HG02981 (cell line): ENCODE results near the gene N4BP2.
"Not testable (repeated sequence)": the region's sequence is repeated elsewhere in the genome, so short reads cannot be mapped to it uniquely, and the experiment has no call there.

Experiments used
- ATAC-seq: cut with Tn5 transposase; IDR thresholded peaks from one replicate; pipeline ENCODE4 v1.9.1; 2021; ENCODE audit warnings: mild to moderate bottlenecking, moderate library complexity; ENCODE audit not compliant: unreplicated experiment

Gene N4BP2

DNA sequence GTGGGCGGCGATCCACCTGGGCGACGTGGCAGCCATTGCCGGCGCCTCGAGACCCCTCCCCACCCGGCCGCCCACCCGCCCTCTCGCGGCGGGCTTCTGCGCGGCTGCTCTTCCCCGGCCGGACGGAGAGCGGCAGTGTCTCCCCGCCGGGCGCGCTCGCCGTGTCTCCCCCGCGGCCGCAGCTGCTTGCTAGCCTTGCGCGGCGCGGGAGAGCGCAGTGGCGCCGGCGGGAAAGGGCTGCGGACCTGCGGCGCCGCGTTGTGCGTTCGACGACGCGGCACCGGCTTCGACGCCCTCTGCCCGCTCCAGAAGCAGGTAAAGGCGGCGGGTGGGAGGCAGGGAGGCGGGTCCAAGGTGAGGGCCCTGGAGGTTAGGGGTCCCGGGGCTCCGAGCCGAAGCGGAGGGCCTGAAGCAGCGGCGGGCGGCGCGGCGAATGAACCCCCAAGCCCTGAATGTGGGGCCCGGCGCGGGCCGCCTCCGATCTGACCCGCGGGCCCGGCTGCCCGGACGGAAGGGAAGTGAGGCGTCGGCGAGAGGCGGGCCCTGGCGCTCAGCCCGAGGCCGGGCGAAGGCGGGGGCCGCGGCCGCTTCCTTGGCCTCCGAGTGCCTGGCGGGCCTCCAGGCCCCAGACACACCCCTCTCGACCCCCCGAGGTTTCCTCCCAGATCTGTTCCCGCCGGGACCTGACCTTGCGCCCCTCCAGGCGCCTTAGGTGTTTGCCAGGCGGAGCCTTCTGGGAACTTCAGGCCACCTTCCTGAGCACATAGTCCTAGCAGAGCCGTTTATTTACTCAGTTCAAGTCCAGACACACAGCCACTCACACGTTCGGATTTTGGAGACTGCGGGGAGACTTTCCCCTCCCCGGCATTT, at the start of gene N4BP2:
Gene N4BP2, plus strand, starts transcription at position 135 of the 870 bp plus-strand sequence. CDS start 40,491 bp downstream, outside the sequence.
- peak; percentile 43 for ATAC-seq

DNA sequence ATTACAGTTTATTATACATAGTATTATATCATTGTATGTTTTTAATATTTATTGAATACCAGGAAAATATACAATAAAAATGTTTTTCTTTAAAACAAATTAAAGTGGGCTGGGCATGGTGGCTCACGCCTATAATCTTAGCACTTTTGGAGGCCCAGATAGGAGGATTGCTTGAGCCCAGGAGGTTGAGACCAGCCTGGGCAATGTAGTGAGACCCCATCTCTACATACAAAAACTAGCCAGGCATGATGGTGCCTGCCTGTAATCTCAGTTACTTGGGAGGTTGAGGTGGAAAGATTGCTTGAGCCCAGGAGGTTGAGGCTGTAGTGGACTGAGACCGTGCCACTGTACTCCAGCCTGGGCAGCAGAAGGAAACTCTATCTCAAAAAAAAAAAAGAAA, 40.6 kb upstream of the N4BP2 start:
- no peak for ATAC-seq

DNA sequence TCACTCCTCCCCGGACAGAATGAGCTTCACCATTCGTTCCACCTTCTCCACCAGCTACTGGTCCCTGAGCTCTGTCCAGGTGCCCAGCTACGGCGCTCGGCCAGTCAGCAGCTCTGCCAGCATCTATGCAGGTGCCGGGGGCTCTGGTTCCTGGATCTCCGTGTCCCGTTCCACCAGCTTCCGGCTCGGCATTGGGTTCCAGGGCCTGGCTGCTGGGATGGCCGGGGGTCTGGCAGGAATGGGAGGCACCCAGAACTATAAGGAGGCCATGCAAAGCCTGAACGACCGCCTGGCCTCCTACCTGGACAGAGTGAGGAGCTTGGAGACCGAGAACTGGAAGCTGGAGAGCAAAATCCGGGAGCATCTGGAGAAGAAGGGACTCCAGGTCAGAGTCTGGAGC, 36.4 kb upstream of the N4BP2 start:
- no peak for ATAC-seq

DNA sequence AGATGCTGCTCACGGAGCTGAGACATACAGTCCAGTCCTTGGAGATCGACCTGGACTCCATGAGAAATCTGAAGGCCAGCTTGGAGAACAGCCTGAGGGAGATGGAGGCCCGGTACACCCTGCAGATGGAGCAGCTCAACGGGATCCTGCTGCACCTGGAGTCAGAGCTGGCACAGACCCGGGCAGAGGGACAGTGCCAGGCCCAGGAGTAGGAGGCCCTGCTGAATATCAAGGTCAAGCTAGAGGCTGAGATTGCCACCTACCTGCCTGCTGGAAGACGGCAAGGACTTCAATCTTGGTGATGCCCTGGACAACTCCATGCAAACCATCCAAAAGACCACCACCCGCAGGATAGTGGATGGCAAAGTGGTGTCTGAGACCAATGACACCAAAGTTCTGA, 35.5 kb upstream of the N4BP2 start:
- ATAC-seq: not testable (repeated sequence)

DNA sequence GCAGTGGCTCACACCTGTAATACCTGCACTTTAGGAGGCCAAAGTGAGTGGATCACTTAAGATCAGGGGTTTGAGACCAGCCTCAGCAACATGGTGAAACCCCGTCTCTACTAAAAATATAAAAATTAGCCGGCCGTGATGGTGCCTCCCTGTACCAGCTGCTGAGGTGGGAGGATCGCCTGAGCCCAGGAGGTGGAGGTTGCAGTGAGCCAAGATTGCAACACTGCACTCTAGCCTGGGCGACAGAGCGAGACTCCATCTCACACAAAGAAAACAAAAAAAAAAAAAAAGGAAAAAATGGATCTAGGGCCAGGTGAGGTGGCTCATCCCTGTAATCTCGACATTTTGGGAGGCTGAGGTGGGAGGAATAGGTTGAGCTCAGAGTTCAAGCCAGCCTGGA, 32.6 kb upstream of the N4BP2 start:
- not testable (repeated sequence) for ATAC-seq

DNA sequence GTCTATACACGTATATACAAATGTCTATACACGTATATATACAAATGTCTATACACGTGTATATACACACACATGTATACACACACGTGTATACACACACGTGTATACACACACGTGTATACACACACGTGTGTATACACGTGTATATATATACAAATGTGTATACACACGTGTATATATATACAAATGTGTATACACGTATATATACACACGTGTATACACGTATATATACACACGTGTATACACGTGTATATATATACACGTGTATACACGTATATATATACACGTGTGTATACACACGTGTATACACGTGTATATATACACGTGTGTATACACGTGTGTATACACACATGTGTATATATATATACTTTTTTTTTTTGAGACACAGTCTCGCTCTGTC, 23.9 kb upstream of the N4BP2 start:
- ATAC-seq: no peak

DNA sequence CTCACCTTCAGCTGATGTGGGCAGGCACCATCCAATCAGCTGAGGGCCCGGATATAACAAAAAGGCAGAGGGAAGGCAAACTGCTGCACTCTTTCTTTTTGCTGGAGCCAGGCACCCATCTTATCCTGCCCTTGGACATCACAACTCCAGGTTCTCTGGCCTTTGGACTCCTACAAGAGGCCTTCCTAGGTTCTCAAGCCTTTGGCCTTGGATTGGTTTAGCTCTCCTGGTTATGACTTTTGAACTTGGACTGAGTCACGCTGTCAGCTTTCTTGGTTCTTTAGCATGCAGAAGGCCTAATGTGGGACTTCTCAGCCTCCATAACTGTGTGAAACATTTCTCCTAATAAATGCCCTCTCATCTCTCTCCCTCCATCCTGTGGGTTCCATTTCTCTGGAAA, 23.0 kb upstream of the N4BP2 start:
- ATAC-seq: no peak

DNA sequence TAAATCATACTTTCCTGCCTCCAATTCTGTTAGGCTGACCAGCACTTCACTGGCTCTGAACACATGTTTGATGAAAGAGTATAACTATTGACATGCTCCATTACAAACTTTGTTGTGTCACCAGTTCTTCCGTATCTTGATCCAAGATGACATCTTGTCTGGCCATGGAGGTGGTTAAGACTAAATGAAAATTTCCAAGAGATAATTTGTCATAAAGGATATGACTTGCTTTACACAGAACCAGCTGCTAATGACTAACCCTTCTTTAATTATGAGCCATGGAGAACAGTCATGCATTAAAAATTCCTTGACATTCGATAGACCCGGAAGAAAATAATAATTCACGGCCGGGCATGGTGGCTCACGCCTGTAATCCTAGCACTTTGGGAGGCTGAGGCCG, 17.7 kb upstream of the N4BP2 start:
- ATAC-seq: no peak

DNA sequence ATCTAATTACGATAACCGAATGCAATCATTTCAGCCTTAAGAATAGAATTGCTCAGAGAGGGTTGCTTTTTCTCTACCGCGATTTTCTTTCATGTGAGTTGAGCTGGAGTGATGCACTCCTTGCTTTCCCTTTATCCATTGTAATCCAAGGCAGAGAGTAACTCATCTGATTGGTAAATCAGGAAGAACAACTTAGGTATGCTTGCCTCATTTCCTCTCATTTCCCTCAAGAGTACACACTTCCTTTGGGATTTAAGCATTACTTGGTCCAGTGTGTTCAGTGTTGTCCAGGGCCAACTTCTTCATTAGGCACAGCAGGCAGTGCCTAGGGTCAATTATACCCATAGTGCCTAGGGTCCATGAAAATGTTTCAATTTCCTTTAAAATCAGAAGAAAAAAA, 15.7 kb upstream of the N4BP2 start:
- ATAC-seq: no peak

DNA sequence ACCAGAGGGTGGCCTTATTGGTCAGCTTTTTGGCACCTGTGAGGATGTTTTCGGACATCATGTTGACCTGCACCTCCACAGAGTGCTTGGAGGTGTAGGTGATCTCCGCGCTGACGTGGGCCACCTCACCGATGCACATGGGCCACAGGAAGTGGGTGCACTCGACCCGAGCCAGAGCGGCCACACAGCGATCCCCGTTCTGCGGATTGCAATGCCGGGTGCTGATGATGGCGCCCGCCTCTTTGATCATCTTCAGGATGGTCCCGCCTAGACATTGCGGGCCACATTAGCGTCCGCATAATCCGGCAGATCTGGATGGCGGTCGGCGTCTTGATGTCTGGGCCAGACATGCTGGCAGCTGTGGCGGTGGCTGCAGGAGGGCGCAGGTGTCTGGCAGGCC, 12.9 kb upstream of the N4BP2 start:
- ATAC-seq: no peak

DNA sequence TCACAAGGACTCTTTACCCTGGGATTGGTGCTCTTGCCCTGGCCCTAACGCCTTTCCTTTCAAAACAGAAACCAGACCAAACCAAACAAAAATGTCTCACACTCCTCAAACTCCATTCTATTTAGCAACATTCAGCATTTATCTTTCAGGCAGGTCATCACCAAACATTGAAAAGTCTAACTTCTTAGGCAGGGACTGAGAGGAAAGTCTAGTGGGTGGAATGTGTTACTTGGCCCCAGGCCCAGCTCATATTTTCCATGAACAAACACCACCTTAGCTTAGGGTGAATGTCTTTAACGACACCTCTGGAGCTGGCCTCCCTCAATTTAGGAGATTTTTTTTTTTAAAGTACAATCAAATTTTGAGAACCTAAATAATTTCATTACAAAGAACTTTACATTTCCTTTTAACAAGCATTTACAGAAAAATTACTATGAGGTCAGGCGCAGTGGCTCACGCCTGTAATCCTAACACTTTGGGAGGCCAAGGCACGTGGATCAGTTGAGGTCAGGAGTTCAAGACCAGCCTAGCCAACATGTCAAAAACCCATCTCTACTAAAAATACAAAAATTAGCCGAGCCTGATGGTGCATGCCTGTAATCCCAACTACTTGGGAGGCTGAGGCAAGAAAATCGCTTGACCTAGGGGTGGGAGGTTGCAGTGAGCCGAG, 10.2 kb upstream of the N4BP2 start:
- ATAC-seq: no peak

DNA sequence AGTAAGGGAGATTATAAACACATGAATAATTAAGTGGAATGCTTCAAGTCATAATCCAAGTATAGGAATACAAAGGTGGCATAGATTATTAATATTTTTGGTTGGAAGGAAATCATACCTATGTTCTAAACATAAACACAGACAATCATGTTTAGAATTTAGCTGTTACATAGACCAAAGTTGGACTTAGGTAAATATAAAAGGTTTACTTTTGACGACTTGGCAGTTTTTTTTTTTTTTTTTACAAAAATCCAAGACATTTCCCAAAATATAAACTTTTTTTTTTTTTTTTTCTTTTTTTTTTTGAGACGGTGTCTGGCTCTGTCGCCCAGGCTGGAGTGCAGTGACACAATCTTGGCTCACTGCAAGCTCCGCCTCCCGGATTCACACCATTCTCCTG, 3.5 kb upstream of the N4BP2 start:
- no peak for ATAC-seq

DNA sequence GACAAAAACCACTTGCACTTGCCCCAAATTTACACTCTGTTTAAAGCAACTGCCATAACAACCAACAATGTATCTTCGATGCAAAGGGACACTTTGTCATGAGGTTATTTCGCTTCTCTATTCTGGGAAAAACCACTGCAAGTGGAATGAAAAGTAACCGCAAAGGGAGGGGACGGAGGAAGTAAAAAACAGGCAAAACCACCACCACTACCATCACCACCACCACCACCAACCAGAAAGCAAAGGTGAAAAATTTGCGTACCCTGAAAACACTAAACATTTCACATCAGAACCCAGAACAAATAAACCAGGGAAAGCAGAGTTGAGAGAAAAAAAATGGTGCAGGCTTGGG, 1.2 kb upstream of the N4BP2 start:
- ATAC-seq: no peak

DNA sequence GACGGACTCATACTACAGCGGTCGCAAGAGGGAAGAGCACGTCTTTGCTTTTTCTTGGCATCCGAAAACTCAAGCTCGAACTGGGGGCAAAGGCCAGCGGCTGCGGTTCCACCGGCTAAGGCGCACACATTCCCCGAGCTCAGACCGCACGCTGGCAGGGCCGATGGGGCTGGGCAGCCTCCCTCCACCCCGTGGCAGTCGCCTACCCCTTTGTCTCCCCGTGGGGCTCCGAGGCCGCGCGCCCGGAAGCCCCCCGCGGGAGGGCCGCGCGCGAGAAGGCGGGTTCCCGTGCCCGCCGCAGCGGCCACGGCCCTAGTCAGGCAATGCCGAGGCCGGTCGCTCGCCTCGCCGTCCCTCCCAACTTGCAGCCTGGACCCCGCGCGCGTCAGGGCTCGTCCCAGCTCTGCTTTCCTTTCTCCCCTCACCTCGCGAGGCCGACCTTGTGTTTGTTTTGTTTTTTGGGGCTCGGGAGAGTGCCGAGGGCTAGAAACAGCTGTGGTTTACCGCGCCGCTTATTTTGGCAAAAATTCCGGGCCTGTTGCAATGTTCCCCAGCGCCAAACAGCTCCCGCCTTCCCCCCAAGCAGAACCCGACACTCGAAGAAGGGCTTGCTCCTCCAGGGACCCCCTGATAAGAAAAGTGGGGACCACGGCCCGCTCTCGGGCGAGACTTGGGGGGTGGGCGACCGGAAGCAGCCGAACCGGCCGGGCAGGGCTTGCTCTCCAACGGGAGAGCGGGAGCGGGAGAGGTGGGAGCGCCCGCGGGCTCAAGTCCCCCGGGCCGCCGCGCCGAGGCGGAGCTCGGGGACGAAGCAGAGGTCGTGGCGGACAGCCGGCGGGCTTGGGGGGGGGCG, 561 bp upstream of the N4BP2 start:
- no peak for ATAC-seq

DNA sequence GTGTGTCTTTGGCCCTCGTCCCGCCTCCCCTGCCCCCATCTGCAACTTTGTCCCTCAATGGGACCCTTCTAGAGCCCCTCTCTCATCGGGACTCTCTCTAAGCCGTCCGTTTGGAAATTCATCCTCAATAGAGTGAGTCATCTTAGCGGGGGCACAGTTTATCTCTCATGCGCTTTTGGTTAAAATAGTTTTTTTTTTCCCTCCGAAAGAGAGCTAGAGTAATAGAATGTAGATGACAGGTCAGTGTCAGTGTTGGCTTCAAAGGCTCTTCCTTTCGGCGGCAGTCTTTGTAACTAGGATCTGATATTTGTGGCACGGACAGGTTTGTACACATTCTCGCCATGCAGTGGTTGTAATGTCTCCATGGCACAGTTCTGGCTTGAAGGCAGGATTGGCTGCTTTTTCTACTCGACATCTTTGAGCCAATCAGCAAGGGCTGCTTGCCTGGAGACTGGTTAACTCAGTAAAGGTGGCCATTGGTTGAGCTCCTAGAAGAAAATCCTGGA, 989 bp downstream of the N4BP2 start:
- ATAC-seq: peak; percentile 70

DNA sequence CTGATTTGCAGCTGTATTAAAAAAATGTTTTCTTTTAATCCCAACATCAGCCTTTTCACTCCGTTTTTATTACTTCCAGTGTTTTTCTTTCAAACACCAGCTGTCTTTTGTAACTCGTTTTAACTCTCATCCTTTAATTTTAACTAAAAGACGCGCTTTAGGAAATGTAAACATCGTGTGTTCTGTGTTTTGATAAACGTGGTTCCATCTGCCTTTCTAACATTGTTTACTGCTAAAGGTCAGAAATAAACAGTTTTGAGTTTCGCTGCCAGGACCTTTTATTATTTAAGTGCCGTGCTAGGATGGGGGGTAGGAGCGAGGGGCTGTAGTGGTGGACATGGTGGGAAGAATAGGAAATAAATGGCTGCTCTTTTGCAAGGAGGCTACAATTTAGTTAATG, 1.5 kb downstream of the N4BP2 start:
- no peak for ATAC-seq

DNA sequence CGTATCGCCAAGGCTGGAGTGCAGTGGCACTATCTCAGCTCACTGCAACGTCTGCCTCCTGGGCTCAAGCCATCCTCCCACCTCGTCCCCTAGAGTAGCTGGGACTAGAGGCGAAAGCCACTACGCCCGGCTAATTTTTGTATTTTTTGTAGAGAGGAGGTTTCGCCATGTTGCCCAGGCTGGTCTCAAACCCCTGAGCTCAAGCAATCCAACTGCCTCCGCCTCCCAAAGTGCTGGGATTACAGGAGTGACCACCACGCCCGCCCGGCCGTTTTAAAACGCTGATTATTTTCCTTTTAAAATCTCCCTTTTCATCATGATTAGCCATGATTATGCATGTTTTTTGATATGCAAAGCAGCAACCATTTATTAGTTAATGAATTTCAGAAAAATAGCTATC, 2.2 kb downstream of the N4BP2 start:
- no peak for ATAC-seq

DNA sequence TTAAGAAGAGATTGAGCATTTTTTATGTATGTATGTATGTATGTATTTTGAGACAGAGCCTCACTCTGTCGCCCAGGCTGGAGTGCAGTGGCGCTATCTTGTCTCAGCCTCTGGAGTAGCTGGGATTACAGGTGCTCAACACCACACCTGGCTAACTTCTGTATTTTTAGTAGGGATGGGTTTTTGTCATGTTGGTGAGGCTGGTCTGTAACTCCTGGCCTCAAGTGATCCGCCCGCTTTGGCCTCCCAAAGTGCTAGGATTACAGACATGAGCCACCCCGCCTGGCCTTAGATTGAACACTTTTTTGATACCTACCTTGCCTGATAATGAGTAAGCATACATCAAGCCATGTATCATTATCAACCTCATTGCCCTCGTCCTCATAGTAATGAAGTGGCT, 2.7 kb downstream of the N4BP2 start:
- ATAC-seq: no peak

DNA sequence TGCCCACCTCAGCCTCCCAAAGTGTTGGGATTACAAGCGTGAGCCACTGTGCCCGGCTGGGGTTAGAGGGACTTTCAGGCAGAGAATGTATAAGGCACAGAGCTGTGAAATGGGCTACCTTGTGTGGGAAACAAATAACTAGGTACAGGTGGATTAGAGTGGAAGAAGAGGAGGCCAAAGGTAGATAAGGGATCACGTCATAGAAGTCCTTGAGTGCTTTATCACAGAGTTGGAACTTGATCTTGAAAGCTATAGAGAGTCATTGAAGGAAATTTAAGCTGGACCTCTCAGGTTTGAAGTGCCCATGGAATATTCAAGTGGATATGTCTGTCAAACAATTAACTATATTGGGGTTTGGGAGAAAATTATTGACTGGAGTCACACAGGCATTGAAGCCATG, 8.4 kb downstream of the N4BP2 start:
- no peak for ATAC-seq

DNA sequence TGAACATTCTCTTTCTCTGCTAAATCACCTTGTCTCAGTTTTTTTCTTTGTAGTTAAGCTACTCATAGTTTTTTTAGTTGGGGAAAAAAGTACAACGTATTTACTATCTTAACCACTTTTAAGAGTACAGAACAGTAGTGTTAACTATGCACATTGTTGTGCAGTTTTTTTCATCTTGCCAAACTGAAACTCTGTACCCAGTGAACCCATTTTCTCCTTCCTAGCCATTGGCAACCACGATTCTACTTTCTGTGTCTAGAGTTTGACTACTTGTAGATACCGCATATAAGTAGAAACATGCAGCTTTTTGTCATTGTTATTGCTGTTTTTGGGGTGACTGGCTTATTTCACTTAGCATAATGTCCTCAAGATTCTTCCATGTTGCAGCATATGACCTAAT, 10.0 kb downstream of the N4BP2 start:
- ATAC-seq: no peak

DNA sequence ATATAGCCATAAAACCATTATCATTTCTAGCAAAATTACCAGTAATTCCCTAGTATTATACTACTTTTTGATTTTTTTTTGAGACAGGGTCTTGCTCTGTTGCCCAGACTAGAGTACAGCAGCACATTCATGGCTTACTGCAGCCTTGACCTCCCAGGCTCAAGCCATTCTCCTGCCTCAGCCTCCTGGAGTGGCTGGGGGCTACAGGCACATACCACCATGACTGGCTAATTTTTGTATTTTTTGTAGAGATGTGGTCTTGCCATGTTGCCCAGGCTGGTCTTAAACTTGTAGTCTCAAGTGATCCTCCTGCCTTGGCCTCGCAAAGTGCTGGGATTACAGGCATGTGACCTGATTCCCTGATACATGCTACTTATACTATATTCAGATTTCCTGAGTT, 13.7 kb downstream of the N4BP2 start:
- ATAC-seq: no peak
